ENCODE measurements around the gene NEURL3.
"Not testable (repeated sequence)": the region's sequence is repeated elsewhere in the genome, so short reads cannot be mapped to it uniquely, and the experiment has no call there.

NEURL3 gene, protein sequence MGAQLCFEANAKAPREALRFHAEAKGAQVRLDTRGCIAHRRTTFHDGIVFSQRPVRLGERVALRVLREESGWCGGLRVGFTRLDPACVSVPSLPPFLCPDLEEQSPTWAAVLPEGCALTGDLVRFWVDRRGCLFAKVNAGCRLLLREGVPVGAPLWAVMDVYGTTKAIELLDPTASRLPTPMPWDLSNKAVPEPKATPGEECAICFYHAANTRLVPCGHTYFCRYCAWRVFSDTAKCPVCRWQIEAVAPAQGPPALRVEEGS

DNA sequence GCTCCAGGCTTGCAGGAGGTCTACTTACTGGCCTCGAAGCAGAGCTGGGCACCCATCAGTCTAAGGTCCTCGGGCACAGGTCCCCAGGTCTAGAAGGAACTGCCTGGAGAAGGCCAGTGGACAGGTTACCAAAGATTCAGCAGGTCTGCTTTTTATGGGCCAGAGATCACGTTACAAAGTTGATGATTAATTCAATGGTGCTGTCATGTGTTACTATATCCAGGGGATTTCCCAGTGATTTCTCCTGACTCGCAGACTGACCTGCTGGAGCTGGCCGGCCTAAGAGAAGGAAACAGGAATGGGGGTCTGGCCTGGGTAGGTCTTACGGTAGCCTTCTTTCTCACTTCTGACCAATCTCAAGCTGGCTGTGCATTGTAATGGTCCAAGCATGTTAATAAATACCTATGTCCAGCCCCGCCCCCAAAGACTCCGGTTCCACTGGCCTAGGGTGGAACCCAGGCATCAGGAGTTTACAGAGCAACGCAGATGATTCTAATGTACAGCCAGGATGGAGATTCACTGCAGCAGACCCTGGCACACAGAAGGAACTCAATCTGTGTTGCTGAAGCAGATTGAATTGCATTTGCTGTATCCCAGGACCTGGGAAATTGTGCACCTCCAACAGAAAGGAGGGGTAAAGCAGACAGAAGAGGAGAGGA, at the start of gene NEURL3:
TSS of gene NEURL3 (minus strand) at position 127 of the 659 bp plus-strand sequence. CDS start at position 56, 71 bp downstream.
- DNase-seq: no peak

DNA sequence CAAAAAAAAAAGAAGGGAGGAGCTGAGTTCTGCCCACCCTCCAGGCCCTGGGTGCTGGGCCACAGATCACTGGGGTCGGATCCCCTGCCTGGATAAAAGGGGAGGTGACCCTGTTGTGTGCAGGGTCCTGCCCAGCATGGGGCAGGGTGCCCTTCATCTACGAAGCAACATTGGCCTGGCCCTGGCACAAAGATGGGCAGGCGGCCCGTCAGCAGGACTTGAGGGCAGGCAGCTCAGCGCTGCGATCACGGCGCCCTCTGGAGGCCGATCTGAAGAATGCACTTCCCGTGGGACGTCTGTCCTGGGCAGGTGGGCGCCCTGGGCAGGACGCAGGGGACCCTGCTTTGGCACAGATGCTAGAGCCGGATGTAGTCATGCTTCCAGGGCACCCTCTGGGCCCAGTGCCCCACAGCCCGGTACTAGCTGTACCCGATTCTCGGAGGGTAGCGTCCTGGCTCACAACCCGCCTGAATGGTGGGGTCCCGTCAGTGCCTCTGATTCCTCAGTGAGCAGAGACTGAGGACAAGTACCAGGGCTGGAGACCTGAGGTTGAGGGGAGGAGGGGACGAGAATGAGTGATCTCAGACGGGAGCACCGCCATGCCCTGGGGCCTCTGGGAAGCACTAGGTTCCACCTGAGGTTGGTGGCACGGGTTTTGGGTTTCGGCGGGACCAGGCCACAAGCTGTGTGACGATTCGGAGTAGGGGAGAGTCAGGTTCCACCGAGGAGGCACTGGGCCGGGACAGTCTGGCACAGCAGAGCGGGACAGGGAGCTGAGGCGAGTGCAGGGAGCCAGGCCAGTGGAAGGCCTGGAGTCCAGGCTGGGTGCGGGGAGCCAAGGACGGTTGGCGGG, 49.4 kb upstream of the NEURL3 start:
- no peak for DNase-seq

DNA sequence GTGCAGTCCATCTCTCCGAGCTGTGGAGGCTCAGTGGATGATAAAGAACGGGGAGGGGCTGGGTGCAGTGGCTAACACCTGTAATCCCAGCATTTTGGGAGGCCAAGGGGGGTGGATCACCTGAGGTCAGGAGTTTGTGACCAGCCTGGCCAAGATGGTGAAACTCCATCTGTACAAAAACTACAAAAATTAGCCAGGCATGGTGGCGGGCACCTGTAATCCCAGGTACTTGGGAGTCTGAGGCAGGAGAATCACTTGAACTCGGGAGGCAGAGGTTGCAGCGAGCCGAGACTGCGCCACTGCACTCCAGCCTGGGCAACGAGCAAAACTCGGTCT, 48.8 kb upstream of the NEURL3 start:
- DNase-seq: not testable (repeated sequence)

DNA sequence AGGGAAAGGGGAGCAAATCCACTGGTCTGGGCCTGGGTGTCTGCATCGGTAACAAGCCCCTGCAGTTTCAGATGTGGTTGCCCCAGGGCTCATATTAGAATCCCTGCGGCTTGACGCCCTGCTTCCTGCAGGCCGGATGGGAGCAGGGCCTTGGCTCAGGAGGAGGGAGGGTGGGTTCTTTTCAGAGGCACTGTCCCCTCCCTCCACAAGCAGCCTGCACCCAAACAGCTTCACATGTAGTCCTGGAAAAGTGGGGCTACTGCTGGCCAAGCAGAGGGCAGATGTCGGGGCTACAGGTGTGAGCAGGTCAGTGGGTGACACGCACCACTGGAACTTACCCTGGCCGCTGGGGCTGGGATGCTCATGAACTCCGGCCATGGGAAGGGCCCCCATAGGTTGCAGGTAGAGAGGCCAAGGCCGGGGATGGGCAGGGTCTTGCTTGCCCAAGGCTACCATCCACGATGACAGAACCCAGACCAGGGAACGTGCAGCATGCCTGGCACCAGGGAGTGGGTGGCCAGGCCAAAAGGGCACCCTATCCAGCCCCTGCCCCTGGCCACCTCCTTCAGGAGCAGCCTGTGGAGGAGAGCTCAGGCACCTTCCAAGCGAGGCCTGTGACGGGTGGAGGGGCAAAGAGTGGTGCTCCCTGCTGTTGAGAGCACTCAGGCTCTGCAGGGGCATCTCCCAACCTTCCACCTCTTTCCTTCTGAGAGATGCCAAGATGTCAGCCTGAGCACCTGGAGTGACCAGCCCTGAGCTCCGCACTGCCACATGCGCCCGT, 48.2 kb upstream of the NEURL3 start:
- DNase-seq: no peak

DNA sequence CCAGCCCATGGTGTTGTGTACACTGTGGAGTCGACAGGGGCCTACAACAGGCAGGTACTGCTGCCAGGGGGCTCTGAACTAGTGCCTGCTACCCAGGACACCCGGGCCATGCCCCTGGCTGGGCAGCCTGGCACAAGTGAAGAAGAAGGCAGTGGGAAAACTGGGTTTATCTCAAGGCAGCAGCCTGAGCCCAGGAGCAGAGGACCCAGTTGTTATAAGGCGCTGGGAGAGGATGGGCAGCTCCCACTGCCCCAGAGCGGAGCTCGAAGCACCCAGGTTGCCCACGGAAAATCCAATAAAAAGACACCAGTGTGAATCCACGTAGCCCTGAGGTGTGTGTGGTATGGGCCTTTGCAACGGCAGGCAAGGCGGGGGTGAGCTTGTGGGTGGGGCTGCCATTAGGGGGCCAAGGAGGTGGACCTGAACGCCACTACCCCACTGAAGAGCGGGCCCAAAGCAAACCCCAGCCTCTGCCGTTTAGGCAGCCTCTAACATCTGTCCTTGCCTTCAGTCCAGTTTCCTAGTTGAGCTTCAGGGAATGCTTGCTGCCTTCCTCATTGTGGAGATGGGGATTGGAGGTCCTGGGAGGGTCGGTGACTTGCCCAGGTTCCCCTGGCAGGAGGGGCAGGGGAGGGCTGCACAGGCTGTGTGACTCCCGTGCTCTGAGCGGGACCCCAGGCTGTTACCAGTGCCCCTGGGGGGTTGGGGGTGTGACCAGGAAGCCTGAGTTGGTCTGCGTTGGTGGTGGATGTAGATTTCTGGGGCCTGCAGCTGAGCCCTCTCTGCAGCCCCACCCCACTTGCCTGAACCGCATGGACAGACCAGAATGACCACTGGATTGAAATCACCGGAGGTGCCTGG, 47.4 kb upstream of the NEURL3 start:
- DNase-seq: no peak

DNA sequence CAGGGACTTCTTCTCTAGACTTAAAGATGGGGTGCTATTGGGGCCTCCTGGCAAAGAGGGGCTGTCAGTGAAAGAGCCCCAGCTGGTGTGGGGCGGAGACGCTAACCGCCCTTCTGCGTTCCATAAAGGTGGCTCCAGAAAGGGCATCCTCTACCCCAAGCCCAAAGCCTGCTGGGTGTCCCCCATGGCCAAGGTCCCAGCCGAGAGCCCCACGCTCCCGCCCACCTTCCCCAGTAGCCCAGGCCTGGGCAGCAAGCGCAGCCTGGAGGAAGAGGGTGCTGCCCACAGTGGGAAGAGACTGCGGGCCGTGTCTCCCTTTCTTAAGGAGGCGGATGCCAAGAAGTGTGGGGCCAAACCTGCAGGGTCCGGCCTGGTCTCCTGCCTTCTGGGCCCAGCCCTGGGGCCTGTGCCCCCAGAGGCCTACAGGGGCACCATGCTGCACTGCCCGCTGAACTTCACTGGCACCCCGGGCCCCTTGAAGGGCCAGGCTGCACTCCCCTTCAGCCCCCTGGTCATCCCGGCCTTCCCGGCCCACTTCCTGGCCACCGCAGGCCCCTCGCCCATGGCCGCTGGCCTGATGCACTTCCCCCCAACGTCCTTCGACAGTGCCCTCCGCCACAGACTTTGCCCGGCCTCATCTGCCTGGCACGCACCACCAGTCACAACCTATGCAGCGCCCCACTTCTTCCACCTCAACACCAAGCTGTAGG, 46.6 kb upstream of the NEURL3 start:
- no peak for DNase-seq

DNA sequence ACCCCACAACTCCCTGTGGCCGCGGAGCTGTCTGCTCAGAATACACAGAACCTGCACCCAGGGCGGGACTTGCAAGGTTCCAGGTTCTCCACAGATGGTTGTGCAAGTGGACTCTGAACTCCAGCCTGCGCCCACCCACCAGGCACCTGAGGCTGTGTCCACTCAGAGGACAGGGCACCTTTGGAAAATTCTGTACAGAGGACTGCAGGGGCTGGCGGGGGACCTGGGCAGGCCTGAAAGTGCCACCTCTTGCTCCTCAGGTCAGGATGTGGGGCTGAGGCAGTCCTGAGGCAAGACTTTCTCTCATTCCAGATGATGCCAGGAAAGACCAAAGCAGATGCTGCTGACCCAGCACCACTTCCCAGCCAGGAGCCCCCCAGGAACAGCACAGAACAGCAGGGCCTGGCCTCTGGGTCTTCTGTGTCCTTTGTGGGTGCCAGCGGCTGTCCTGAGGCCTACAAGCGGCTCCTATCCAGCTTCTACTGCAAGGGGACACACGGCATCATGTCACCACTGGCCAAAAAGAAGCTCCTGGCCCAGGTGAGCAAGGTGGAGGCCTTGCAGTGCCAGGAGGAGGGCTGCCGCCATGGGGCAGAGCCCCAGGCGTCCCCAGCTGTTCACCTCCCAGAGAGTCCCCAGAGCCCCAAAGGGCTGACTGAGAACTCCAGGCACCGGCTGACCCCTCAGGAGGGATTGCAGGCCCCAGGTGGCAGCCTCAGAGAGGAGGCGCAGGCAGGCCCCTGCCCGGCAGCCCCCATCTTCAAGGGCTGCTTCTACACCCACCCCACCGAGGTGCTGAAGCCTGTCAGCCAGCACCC, 45.8 kb upstream of the NEURL3 start:
- no peak for DNase-seq

DNA sequence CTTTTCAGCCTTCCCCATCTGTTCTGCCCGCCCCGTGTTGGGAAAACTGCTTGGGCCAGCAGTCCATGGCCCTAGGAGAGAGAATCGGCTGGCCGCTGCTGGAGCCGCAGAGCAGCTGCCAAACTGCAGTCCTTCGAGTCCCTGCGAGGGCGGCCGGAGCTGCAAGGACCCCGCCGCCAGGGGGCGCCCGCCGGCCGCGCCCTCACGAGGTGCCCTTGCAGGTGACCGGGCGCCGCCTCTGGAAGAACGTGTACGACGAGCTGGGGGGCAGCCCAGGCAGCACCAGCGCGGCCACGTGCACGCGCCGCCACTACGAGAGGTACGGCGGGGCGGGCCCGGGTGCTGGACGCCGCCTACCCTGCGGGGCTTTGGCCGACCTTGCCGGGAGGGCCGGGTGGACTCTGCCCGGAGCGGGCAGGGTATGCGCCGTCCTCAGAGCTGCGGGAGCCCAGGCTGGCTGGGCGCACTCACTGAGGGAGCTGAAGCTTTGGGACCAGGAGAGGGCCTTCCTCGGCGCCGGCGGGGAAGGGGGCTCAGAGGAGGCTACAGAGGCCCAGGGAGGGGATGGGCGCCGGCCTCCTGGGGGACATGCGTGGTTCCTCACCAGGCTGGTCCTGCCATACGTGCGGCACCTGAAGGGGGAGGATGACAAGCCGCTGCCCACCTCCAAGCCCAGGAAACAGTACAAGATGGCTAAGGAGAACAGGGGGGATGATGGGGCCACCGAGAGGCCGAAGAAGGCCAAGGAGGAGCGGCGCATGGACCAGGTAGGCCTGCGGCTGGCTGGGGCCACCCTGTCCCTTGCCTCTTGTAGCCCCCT, 45.0 kb upstream of the NEURL3 start:
- DNase-seq: no peak

DNA sequence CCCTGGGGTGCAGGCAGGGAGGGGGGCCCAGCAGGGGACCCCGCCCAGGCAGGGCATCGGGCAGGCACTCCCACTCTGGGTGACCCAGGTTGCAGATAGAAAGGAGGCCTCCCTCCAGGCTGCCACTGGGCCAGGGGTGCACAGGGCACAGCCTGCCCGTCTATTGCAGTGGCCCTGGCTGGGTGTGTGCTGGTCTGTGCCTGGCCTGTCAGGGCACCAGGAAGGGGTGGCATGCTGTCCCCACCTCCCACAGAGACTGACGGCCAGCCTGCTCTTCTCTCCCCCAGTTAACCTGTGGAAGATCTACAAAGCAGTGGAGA, 44.3 kb upstream of the NEURL3 start:
- no peak for DNase-seq

DNA sequence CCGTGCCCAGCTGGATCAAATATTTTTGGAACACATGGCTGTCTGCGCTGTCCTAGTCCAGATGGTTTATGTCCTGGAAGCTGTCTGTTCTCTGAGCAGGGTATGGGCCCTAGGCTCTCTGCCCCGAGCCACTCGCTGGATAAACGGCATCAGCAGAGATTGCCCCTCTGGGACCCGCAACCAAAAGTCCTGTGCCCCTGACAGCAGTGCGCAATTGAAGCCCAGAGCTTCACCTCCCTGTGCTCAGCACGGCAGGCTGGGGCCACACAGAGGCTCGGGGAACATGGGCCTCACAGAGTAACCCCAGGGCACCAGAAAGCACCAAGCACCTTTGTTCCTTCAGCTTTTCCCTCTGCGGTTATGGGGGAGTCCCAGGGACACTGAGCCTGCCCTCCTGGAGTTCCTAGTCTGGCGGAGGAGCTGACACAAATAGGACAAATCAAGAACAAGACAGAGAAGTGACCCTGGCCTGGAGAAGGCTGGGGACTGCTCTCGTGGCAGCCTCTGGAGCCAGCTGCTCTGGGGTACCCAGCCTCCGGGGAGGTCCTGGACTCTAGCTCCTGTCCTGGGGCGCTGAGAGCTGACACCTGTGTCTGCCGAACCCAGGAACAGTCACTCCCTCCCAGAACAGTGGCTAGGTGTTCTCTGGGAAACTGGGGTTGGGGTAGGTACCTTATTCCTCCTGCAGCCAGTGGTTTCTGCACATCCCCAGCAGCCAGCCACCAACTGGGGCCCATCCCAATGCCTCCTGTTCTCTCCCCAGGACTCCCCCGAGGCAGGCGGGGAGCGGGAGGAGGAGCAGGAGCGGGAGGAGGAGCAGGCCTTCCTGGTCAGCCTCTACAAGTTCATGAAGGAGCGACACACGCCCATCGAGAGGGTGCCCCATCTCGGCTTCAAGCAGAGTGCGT, 43.7 kb upstream of the NEURL3 start:
- DNase-seq: no peak

DNA sequence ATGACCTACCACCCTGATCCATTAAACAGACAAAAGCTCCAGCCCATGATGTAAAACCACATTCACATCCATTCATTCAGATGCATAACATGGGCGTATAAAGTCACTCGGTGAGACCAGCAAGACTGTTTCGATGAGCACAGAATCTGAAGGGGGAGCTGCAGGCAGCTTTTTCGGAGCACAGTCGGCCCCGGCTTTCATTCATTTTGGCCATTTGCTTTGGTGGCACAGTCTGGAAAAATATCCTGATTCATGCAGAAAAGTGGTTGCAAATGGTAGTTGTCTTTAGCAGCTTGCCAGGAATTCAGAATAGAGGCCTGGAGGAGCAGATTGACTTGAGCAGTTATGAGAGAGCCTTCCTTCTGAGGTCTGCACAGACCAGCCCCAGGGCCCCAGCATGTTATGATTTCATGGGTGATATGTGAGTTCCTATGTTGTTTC, 42.6 kb upstream of the NEURL3 start:
- no peak for DNase-seq

DNA sequence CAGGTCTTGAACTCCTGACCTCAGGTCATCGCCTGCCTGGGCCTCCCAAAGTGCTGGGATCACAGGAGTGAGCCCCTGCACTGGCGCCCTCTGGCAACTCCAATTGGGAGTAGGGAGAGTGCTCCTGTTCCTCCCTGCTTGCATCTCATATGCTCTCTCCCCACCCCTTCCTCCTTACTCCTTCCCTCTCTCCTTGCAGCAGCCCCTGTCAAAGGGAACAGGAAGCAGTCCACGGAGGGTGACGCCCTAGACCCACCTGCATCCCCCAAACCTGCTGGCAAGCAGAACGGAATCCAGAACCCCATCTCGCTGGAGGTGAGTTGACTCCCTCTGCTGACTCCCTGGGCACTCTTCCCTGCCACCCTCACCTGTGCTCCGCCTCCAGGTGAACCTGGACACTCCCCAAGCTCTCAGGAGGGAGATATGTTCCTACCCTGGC, 42.1 kb upstream of the NEURL3 start:
- no peak for DNase-seq

DNA sequence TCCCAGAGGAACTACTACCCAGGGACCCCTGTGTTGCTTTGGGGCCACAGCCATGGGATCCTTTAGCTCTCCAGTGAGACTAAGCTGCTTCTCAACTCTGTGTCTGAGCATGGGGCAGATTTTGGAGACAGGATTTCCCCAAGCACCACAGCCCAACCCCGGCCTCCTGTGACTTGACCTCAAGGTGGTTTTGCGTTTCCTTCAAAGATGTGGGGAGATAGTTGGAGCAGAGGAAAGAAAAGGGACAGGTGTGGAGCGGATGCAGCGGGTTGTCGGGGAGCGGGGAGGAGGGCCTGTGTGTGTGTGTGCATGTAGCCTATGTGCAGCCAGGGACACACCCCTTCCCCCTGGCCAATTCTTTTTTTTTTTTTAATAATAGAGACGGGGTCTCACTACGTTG, 41.6 kb upstream of the NEURL3 start:
- DNase-seq: no peak

DNA sequence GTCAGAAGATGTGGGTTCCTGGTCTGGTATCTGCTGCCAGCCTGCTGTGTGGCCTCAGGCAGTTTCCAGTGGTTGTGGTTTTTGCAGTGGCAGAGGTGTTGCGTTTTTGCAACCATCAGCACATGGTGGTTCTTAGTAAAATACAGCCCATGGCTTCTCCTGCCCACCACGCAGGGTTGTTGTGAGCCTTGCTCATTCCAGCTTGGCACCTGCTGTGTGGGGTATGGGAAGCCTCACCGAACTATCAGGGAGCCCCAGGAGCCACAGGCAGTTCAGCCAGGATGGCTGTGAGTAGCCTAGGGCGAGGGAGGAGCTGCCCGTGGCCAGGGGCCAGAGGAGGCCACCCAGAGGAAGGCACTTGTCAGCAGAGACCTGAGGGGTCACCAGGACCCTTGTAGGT, 41.2 kb upstream of the NEURL3 start:
- DNase-seq: no peak

DNA sequence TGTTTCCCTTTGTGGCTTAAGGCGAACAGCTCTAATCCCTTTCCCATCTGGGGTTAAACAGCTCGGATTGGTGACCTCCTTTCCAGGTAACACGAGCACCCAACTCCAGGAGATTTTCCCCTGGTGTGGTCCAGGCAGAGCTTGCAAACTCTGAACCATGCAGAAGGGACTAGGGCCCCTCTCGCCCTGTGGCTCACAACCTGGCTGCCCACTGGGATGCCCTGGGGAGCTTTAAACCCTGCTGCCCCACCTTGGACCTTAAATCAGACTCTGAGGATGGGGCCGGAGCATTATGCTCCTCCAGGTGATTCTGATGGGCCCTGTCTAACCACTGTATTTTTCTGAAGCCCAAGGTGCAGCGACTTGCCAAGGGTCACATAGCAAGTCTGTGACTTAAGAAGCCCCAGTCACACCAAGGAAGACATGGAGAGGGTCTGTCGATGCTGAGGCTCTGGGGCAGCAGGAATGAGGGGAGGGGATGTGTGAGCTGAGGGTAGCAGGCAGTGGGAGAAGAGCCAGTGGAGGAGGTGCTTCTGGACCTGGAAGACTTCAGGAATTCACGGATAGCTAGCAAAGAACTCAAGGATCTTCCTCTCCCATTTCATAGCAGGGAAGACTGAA, 37.3 kb upstream of the NEURL3 start:
- DNase-seq: no peak

DNA sequence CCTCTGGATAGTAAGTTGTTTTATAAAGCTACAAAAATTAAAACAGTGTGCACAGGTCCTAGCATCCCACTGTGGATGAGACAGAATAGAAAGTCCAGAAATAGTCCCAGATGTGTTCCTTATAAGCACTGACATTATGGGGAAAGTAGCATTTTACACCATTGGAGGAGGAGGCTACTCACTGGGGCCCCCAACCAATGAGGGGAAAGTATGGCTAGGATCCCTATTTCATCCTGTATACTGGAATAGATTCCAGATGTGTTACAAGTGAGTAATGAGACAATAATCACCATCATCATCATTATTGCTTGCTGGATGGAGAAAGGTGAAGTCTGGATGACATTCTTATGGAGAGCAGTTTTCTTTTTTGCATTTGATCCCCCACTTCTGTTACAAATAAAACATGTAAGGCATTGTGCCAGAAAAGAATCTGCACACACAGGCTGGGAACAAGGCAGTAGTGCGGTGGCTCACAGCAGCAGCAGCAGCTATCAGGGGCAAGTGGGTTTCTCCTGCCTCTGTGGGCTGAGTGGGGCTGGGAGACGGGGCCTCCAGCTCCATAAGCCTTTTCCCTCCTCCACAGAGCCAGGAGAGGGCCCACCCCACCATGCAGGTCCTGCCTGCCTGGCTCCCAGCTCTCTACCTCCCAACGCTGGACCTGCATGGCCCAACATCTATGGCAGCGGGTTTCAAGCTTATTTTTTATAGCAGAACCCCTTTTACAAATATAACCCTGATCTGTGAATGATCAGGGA, 36.4 kb upstream of the NEURL3 start:
- no peak for DNase-seq

DNA sequence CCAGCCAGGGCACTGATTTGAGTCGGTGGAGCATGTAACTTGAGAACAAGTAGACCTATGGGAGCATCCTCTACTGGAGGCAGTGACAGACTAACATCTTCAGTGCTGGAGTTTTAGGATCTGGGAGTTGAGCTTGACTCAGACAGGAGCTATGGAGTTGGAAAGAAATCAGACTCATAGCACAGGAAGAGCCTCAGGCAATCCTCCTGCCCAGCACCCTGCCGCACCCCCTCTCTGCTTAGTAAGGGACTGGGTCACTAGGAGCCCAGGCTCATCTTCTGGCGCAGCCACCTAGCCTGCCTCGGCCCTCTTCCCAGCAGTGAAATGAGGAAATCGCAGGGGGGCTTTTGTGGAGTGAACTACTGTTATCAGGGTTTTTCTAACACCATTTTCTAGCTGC, 35.0 kb upstream of the NEURL3 start:
- DNase-seq: no peak

Measured in cerebellar nuclear complex (tissue), 1 donor.